ENCODE results near the gene CASD1.

The CASD1 gene

DNA sequence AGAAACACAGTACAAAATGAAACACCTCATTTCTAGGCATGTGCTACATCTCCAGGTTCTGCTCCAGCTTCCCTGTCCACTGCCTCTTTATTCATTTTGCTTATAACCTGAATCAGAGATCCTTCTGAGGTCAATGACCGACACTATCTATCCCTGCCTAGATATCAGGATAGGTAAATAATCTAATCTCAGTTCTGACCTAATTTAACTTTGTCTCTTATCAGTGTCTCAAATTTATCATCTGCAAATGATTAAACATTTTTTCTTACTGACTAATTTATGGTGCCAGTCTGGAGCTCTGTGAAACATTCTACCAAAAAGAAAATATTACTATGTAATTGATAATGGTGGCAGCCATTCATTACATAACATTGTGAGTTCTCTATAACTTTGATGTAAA, 85.3 kb downstream of the CASD1 start:
- no peak for TF ChIP-seq ZNF274 (IDR thresholded peaks at IDR 0.05; ENCODE audit: low read depth, low read length)
- no peak for TF ChIP-seq SUZ12 (IDR thresholded peaks at IDR 0.05; ENCODE audit: extremely low read depth, insufficient read depth, insufficient read length)
- TF ChIP-seq YY1 (IDR thresholded peaks at IDR 0.05; ENCODE audit: insufficient read depth, insufficient read length): no peak
- Histone ChIP-seq H3K9ac (ENCODE audit: insufficient read length, low read depth) (no peak overlapping the region), H3K27me3 (ENCODE audit: insufficient read depth, insufficient read length) (no peaks in the 10 kb centered on the region), H3K9me3 (ENCODE audit: insufficient read depth, low read length) (no peaks in the 10 kb centered on the region), H3K4me3 (ENCODE audit: insufficient read length, low read depth) (no peak overlapping the region), H3K36me3 (ENCODE audit: insufficient read depth, insufficient read length, low read length) (peaks cover 13% of the 10 kb centered on the region), H3K4me1 (ENCODE audit: insufficient read depth, insufficient read length) (no peaks in the 10 kb centered on the region)
- DNase-seq (ENCODE audit: low read depth, low spot score): no peak

DNA sequence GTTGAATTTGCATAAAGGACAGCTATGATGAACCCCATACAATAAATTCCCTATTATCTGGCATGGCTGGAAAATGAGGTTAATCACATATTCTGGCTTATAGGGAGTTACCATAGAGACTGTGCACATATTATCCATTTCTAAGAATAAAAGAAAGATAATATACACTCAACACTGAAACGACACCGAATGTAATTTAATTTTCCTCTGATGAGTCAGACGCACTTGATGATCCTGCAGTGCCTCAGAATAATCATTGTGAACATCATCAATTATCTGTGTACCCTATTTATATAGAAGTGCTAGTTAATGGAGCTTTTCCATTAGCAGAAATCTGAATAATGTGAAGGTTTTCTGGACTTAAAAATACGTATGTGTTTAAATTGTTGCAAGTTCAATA, 86.1 kb downstream of the CASD1 start:
- H3K27me3 ChIP-seq (ENCODE audit: insufficient read depth, insufficient read length): no peaks in the 10 kb centered on the region
- no peaks in the 10 kb centered on the region for H3K4me1 ChIP-seq (ENCODE audit: insufficient read depth, insufficient read length)
- H3K4me3 ChIP-seq (ENCODE audit: insufficient read length, low read depth): no peak overlapping the region
- peaks cover 16% of the 10 kb centered on the region for H3K36me3 ChIP-seq (ENCODE audit: insufficient read depth, insufficient read length, low read length)
- no peak for TF ChIP-seq YY1 (IDR thresholded peaks at IDR 0.05; ENCODE audit: insufficient read depth, insufficient read length)
- TF ChIP-seq ZNF274 (IDR thresholded peaks at IDR 0.05; ENCODE audit: low read depth, low read length): no peak
- no peak for TF ChIP-seq SUZ12 (IDR thresholded peaks at IDR 0.05; ENCODE audit: extremely low read depth, insufficient read depth, insufficient read length)
- DNase-seq (ENCODE audit: low read depth, low spot score): no peak
- H3K9me3 ChIP-seq (ENCODE audit: insufficient read depth, low read length): no peaks in the 10 kb centered on the region
- H3K9ac ChIP-seq (ENCODE audit: insufficient read length, low read depth): no peak overlapping the region

DNA sequence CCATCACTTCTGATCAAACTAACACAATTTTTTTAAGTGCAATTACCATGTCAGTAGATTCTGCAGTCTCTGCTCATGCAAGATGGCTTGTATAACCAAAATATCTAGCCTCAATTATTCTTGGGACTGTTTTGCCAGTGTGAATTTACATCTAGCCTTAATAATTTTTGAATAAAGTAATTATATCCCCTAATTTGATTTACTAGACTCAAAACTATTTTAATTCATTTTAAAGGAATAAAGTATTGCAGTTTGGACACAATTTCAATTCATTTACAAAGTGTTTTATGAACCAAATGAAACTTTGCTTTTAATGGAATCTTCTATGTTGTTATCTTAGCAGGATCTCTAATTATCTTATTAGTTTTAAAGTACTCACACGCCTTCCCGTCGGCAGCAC, 90.7 kb downstream of the CASD1 start:
- no peak for TF ChIP-seq ZNF274 (IDR thresholded peaks at IDR 0.05; ENCODE audit: low read depth, low read length)
- TF ChIP-seq YY1 (IDR thresholded peaks at IDR 0.05; ENCODE audit: insufficient read depth, insufficient read length): no peak
- no peak for TF ChIP-seq SUZ12 (IDR thresholded peaks at IDR 0.05; ENCODE audit: extremely low read depth, insufficient read depth, insufficient read length)
- Histone ChIP-seq H3K27me3 (ENCODE audit: insufficient read depth, insufficient read length) (no peaks in the 10 kb centered on the region), H3K4me3 (ENCODE audit: insufficient read length, low read depth) (no peak overlapping the region), H3K36me3 (ENCODE audit: insufficient read depth, insufficient read length, low read length) (peaks cover 19% of the 10 kb centered on the region), H3K4me1 (ENCODE audit: insufficient read depth, insufficient read length) (no peaks in the 10 kb centered on the region), H3K9ac (ENCODE audit: insufficient read length, low read depth) (no peak overlapping the region), H3K9me3 (ENCODE audit: insufficient read depth, low read length) (no peaks in the 10 kb centered on the region)
- no peak for DNase-seq (ENCODE audit: low read depth, low spot score)

DNA sequence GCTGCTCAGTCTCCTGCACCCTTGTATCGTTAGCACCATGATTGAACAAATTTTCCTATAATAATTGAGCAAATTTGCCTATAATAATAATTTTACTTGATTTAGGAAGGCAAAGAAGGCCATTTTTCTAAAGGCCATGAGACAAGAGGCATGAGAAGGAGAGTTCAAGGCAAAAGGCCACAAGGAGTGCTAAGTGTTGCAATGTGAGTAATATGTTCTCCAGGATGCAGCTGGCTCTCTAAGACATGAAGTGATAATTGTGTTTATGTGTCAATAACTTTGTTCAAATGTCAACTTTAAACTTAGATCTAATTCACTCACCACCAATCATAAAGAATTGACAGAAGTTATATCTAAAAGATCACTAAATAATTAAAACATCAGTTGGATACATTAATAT, 92.6 kb downstream of the CASD1 start:
- Histone ChIP-seq H3K27me3 (ENCODE audit: insufficient read depth, insufficient read length) (no peaks in the 10 kb centered on the region), H3K4me1 (ENCODE audit: insufficient read depth, insufficient read length) (no peaks in the 10 kb centered on the region), H3K4me3 (ENCODE audit: insufficient read length, low read depth) (no peak overlapping the region), H3K9me3 (ENCODE audit: insufficient read depth, low read length) (no peaks in the 10 kb centered on the region), H3K36me3 (ENCODE audit: insufficient read depth, insufficient read length, low read length) (peaks cover 19% of the 10 kb centered on the region), H3K9ac (ENCODE audit: insufficient read length, low read depth) (no peak overlapping the region)
- TF ChIP-seq YY1 (IDR thresholded peaks at IDR 0.05; ENCODE audit: insufficient read depth, insufficient read length) (no peak), SUZ12 (IDR thresholded peaks at IDR 0.05; ENCODE audit: extremely low read depth, insufficient read depth, insufficient read length) (no peak), ZNF274 (IDR thresholded peaks at IDR 0.05; ENCODE audit: low read depth, low read length) (no peak)
- no peak for DNase-seq (ENCODE audit: low read depth, low spot score)

DNA sequence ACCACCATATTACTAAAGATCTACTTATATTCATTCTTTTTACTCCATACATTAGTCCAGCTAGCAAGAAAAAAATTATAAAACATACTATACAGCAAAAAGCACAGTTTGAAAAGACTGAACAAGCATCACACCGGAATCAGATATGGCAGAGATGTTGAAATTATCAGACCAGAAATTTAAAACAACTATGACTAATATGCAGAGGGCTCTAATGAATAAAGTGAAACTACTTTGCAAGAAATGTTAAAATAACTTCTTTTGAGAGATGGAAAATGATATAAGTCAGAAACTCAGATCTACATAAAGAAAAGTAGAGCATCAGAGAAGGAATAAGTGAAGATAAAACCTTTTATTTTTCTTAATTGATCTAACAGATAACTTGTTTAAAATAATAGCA, 95.4 kb downstream of the CASD1 start:
- no peak for DNase-seq (ENCODE audit: low read depth, low spot score)
- TF ChIP-seq ZNF274 (IDR thresholded peaks at IDR 0.05; ENCODE audit: low read depth, low read length) (no peak), SUZ12 (IDR thresholded peaks at IDR 0.05; ENCODE audit: extremely low read depth, insufficient read depth, insufficient read length) (no peak), YY1 (IDR thresholded peaks at IDR 0.05; ENCODE audit: insufficient read depth, insufficient read length) (no peak)
- H3K9me3 ChIP-seq (ENCODE audit: insufficient read depth, low read length): no peaks in the 10 kb centered on the region
- peaks cover 6% of the 10 kb centered on the region for H3K36me3 ChIP-seq (ENCODE audit: insufficient read depth, insufficient read length, low read length)
- no peak overlapping the region for H3K9ac ChIP-seq (ENCODE audit: insufficient read length, low read depth)
- no peaks in the 10 kb centered on the region for H3K4me1 ChIP-seq (ENCODE audit: insufficient read depth, insufficient read length)
- H3K4me3 ChIP-seq (ENCODE audit: insufficient read length, low read depth): no peak overlapping the region
- H3K27me3 ChIP-seq (ENCODE audit: insufficient read depth, insufficient read length): no peaks in the 10 kb centered on the region

All from NT2/D1 (cell line).